GM12864 (cell line): ENCODE results near the gene ARHGAP24.

ENCODE experiments used
- DNase-seq: peaks from one replicate; pipeline ENCODE4 v3.0.0-alpha.2; 2011; ENCODE audit warnings: low read depth
- H3K4me3 ChIP-seq: 2 replicates; pipeline ENCODE4 v1.5.1; 2011; ENCODE audit warnings: mild to moderate bottlenecking, low read depth, low read length, control low read depth
- CTCF ChIP-seq: IDR thresholded peaks from 2 replicates; pipeline ENCODE4 v1.5.1; 2011; ENCODE audit warnings: low read depth, mild to moderate bottlenecking, moderate library complexity, low read length, control low read depth, inconsistent platforms; ENCODE audit errors: missing control alignments

The ARHGAP24 gene

GRCh38 chr4:85979276-85979675 lies 504.3 kb downstream of the ARHGAP24 start:
- TF ChIP-seq CTCF, result no peak
- no peak for DNase-seq
- no peak overlapping the region for H3K4me3 ChIP-seq

- no peak for DNase-seq
- H3K4me3 ChIP-seq, result no peak overlapping the region
- TF ChIP-seq CTCF, result no peak
Observed at GRCh38 chr4:85986266-85986665, 511.3 kb downstream of the ARHGAP24 start.

GRCh38 chr4:85993641-85994040 lies 518.7 kb downstream of the ARHGAP24 start:
- TF ChIP-seq CTCF, result no peak
- no peak for DNase-seq
- no peak overlapping the region for H3K4me3 ChIP-seq

GRCh38 chr4:85994576-85994975 lies 519.6 kb downstream of the ARHGAP24 start:
- no peak for DNase-seq
- H3K4me3 ChIP-seq, result no peak overlapping the region
- TF ChIP-seq CTCF, result no peak

GRCh38 chr4:85995361-85995760 lies 520.4 kb downstream of the ARHGAP24 start:
- no peak for TF ChIP-seq CTCF
- DNase-seq, result no peak
- H3K4me3 ChIP-seq, result no peak overlapping the region

GRCh38 chr4:86001591-86001990 lies 526.6 kb downstream of the ARHGAP24 start:
- no peak for DNase-seq
- H3K4me3 ChIP-seq, result no peak overlapping the region
- no peak for TF ChIP-seq CTCF

GRCh38 chr4:86004030-86004429 lies 529.1 kb downstream of the ARHGAP24 start:
- TF ChIP-seq CTCF, result no peak
- no peak for DNase-seq
- no peak overlapping the region for H3K4me3 ChIP-seq
